ENCODE results near the gene NRDE2.

GRCh38 chr14:90356925-90357324 lies 25.2 kb upstream of the NRDE2 start:
- TF ChIP-seq, protein P1, sequence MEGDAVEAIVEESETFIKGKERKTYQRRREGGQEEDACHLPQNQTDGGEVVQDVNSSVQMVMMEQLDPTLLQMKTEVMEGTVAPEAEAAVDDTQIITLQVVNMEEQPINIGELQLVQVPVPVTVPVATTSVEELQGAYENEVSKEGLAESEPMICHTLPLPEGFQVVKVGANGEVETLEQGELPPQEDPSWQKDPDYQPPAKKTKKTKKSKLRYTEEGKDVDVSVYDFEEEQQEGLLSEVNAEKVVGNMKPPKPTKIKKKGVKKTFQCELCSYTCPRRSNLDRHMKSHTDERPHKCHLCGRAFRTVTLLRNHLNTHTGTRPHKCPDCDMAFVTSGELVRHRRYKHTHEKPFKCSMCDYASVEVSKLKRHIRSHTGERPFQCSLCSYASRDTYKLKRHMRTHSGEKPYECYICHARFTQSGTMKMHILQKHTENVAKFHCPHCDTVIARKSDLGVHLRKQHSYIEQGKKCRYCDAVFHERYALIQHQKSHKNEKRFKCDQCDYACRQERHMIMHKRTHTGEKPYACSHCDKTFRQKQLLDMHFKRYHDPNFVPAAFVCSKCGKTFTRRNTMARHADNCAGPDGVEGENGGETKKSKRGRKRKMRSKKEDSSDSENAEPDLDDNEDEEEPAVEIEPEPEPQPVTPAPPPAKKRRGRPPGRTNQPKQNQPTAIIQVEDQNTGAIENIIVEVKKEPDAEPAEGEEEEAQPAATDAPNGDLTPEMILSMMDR (conservative IDR thresholded peaks at IDR 0.05; ENCODE audit: low read depth, low read length): no peak
- no peak for TF ChIP-seq RAD21 (IDR thresholded peaks at IDR 0.05; ENCODE audit: low read length)
- TF ChIP-seq POLR2A (IDR thresholded peaks at IDR 0.05; ENCODE audit: low read depth, low read length): no peak
- TF ChIP-seq CEBPB (IDR thresholded peaks at IDR 0.05; ENCODE audit: low read depth, low read length): no peak
- no peak for TF ChIP-seq SMC3 (IDR thresholded peaks at IDR 0.05; ENCODE audit: low read depth, low read length)
- TF ChIP-seq, protein P2, sequence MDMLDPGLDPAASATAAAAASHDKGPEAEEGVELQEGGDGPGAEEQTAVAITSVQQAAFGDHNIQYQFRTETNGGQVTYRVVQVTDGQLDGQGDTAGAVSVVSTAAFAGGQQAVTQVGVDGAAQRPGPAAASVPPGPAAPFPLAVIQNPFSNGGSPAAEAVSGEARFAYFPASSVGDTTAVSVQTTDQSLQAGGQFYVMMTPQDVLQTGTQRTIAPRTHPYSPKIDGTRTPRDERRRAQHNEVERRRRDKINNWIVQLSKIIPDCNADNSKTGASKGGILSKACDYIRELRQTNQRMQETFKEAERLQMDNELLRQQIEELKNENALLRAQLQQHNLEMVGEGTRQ (IDR thresholded peaks at IDR 0.05; ENCODE audit: low read depth, low read length): no peak
- no peak for TF ChIP-seq RFX5 (IDR thresholded peaks at IDR 0.05; ENCODE audit: low read depth, low read length)
- TF ChIP-seq MXI1 (IDR thresholded peaks at IDR 0.05; ENCODE audit: borderline replicate concordance, low read depth, low read length): no peak
- no peak for TF ChIP-seq MAZ (IDR thresholded peaks at IDR 0.05; ENCODE audit: borderline replicate concordance, low read depth, low read length)

Measured in IMR-90 (cell line).